Mesendoderm (in vitro differentiated cells): Measurements from ENCODE around the gene ENDOV.

Experiments
- DNase-seq: peaks from one replicate; pipeline ENCODE4 v3.0.0; 2013
- H2AK5ac ChIP-seq: 2 replicates; pipeline ENCODE4 v1.6.1; 2013; ENCODE audit warnings: low read length, inconsistent platforms
- H2BK120ac ChIP-seq: 2 replicates; pipeline ENCODE4 v1.6.1; 2013; ENCODE audit warnings: low read depth, mild to moderate bottlenecking, low read length, moderate library complexity, mixed read lengths
- H2BK15ac ChIP-seq: replicated peaks from 2 replicates; pipeline ENCODE4 v1.6.1; 2013; ENCODE audit warnings: low read depth, mild to moderate bottlenecking, moderate library complexity
- H2BK5ac ChIP-seq: 2 replicates; pipeline ENCODE4 v1.6.1; 2013; ENCODE audit warnings: low read length, inconsistent platforms
- H3K18ac ChIP-seq: 2 replicates; pipeline ENCODE4 v1.6.1; 2013; ENCODE audit warnings: mild to moderate bottlenecking, low read length, mixed read lengths
- H3K23ac ChIP-seq: one replicate; pipeline ENCODE4 v1.6.1; 2013; ENCODE audit warnings: low read length
- H3K27ac ChIP-seq: 2 replicates; pipeline ENCODE4 v1.5.1; 2013; ENCODE audit warnings: low read depth, mild to moderate bottlenecking, inconsistent platforms, low read length, moderate library complexity
- H3K27me3 ChIP-seq: 2 replicates; pipeline ENCODE4 v1.6.1; 2013; ENCODE audit warnings: low read length, control low read depth, mild to moderate bottlenecking, inconsistent platforms; ENCODE audit not compliant: insufficient read depth, poor library complexity
- H3K36me3 ChIP-seq: 2 replicates; pipeline ENCODE4 v1.6.1; 2013; ENCODE audit warnings: low read length, inconsistent platforms; ENCODE audit not compliant: control insufficient read depth, insufficient read depth
- H3K4ac ChIP-seq: one replicate; pipeline ENCODE4 v1.6.1; 2013; ENCODE audit warnings: low read depth, mild to moderate bottlenecking, low read length, moderate library complexity
- H3K4me1 ChIP-seq: 2 replicates; pipeline ENCODE4 v1.6.1; 2013; ENCODE audit warnings: low read depth, low read length, inconsistent platforms; ENCODE audit not compliant: control insufficient read depth
- H3K4me2 ChIP-seq: 2 replicates; pipeline ENCODE4 v1.6.1; 2013; ENCODE audit warnings: low read length
- H3K4me3 ChIP-seq: 2 replicates; pipeline ENCODE4 v1.5.1; 2013; ENCODE audit warnings: mild to moderate bottlenecking, low read length
- H3K56ac ChIP-seq: one replicate; pipeline ENCODE4 v1.6.1; 2013; ENCODE audit warnings: low read length
- H3K79me1 ChIP-seq: 2 replicates; pipeline ENCODE4 v1.6.1; 2013; ENCODE audit warnings: low read length, inconsistent platforms
- H3K79me2 ChIP-seq: 2 replicates; pipeline ENCODE4 v1.6.1; 2013; ENCODE audit warnings: mild to moderate bottlenecking, low read length; ENCODE audit not compliant: control insufficient read depth, insufficient read depth
- H3K9ac ChIP-seq: 2 replicates; pipeline ENCODE4 v1.6.1; 2013; ENCODE audit warnings: low read length, inconsistent platforms
- H4K5ac ChIP-seq: one replicate; pipeline ENCODE4 v1.6.1; 2013; ENCODE audit warnings: low read length
- H4K8ac ChIP-seq: one replicate; pipeline ENCODE4 v1.6.1; 2013; ENCODE audit warnings: low read depth, mild to moderate bottlenecking, control low read depth, low read length, moderate library complexity
- whole genome bisulfite sequencing: extraction: QIAGEN DNeasy Blood & Tissue Kit; methylation state at CpG from one replicate; pipeline ENCODE4 v1.1.7; 2013; ENCODE audit warnings: low lambda C conversion rate, missing lambda C conversion rate; ENCODE audit not compliant: insufficient coverage; ENCODE audit errors: extremely low coverage; 5-methylcytosine and 5-hydroxymethylcytosine counted together

The ENDOV gene

GRCh38 chr17:80460429-80460834 is 45.5 kb downstream of the ENDOV start:
- no peak overlapping the region for H3K4ac ChIP-seq
- no peak overlapping the region for H4K8ac ChIP-seq
- DNase-seq: no peak
- no peak overlapping the region for H3K18ac ChIP-seq
- H3K79me2 ChIP-seq: no peaks in the 10 kb centered on the region
- no peak overlapping the region for H3K27ac ChIP-seq
- H3K79me1 ChIP-seq: no peaks in the 10 kb centered on the region
- no peak overlapping the region for H2BK120ac ChIP-seq
- H2BK15ac ChIP-seq: no peak overlapping the region
- H3K4me3 ChIP-seq: no peak overlapping the region
- H3K4me2 ChIP-seq: no peak overlapping the region
- H3K4me1 ChIP-seq: no peaks in the 10 kb centered on the region
- no peak overlapping the region for H4K5ac ChIP-seq
- no peaks in the 10 kb centered on the region for H3K27me3 ChIP-seq
- no peak overlapping the region for H3K23ac ChIP-seq
- H2AK5ac ChIP-seq: no peak overlapping the region
- no CpG with 5 or more reads among the region's 8 CpGs for WGBS
- H3K36me3 ChIP-seq: no peaks in the 10 kb centered on the region
- H3K56ac ChIP-seq: no peak overlapping the region
- no peak overlapping the region for H3K9ac ChIP-seq
- no peak overlapping the region for H2BK5ac ChIP-seq

- Histone ChIP-seq H3K27ac (no peak overlapping the region), H2BK15ac (no peak overlapping the region), H3K27me3 (no peaks in the 10 kb centered on the region), H3K4me3 (no peak overlapping the region), H3K79me2 (no peaks in the 10 kb centered on the region), H3K36me3 (no peaks in the 10 kb centered on the region), H2AK5ac (no peak overlapping the region), H2BK120ac (no peak overlapping the region), H3K56ac (no peak overlapping the region), H3K79me1 (no peaks in the 10 kb centered on the region), H4K8ac (no peak overlapping the region), H2BK5ac (no peak overlapping the region), H3K4me2 (no peak overlapping the region), H4K5ac (no peak overlapping the region), H3K4me1 (no peaks in the 10 kb centered on the region), H3K9ac (no peak overlapping the region), H3K23ac (no peak overlapping the region), H3K4ac (no peak overlapping the region), H3K18ac (no peak overlapping the region)
- WGBS: no CpG with 5 or more reads among the region's 20 CpGs
- no peak for DNase-seq
These were observed 46.7 kb downstream of the ENDOV start for GRCh38 chr17:80461528-80462160.

GRCh38 chr17:80463784-80464400 is 48.9 kb downstream of the ENDOV start:
- Histone ChIP-seq H2BK5ac (no peak overlapping the region), H3K18ac (no peak overlapping the region), H3K23ac (no peak overlapping the region), H3K36me3 (no peaks in the 10 kb centered on the region), H2BK15ac (no peak overlapping the region), H3K79me2 (no peaks in the 10 kb centered on the region), H3K4me3 (no peak overlapping the region), H3K79me1 (no peaks in the 10 kb centered on the region), H3K9ac (no peak overlapping the region), H2AK5ac (no peak overlapping the region), H3K4me2 (no peak overlapping the region), H3K4me1 (no peaks in the 10 kb centered on the region), H4K8ac (no peak overlapping the region), H2BK120ac (no peak overlapping the region), H3K4ac (no peak overlapping the region), H4K5ac (no peak overlapping the region), H3K27ac (no peak overlapping the region), H3K56ac (no peak overlapping the region), H3K27me3 (no peaks in the 10 kb centered on the region)
- no CpG with 5 or more reads among the region's 13 CpGs for WGBS
- no peak for DNase-seq

GRCh38 chr17:80464486-80464885 is 49.5 kb downstream of the ENDOV start:
- no peak overlapping the region for H3K4me3 ChIP-seq
- H2BK120ac ChIP-seq: no peak overlapping the region
- no peaks in the 10 kb centered on the region for H3K4me1 ChIP-seq
- no peak overlapping the region for H3K4me2 ChIP-seq
- no peak for DNase-seq
- H3K79me1 ChIP-seq: no peaks in the 10 kb centered on the region
- H2BK15ac ChIP-seq: no peak overlapping the region
- no peak overlapping the region for H3K18ac ChIP-seq
- no peaks in the 10 kb centered on the region for H3K36me3 ChIP-seq
- no peak overlapping the region for H4K8ac ChIP-seq
- H2AK5ac ChIP-seq: no peak overlapping the region
- no CpG with 5 or more reads among the region's 8 CpGs for WGBS
- no peak overlapping the region for H3K56ac ChIP-seq
- H3K79me2 ChIP-seq: no peaks in the 10 kb centered on the region
- H3K9ac ChIP-seq: no peak overlapping the region
- H2BK5ac ChIP-seq: no peak overlapping the region
- H3K27me3 ChIP-seq: no peaks in the 10 kb centered on the region
- no peak overlapping the region for H4K5ac ChIP-seq
- no peak overlapping the region for H3K27ac ChIP-seq
- no peak overlapping the region for H3K4ac ChIP-seq
- no peak overlapping the region for H3K23ac ChIP-seq

GRCh38 chr17:80465327-80465974 is 50.5 kb downstream of the ENDOV start:
- Histone ChIP-seq H3K4me3 (no peak overlapping the region), H2AK5ac (no peak overlapping the region), H2BK120ac (no peak overlapping the region), H3K4ac (no peak overlapping the region), H3K4me2 (no peak overlapping the region), H2BK5ac (no peak overlapping the region), H3K23ac (no peak overlapping the region), H3K9ac (no peak overlapping the region), H3K79me2 (no peaks in the 10 kb centered on the region), H2BK15ac (no peak overlapping the region), H3K36me3 (no peaks in the 10 kb centered on the region), H4K5ac (no peak overlapping the region), H3K4me1 (no peaks in the 10 kb centered on the region), H4K8ac (no peak overlapping the region), H3K27me3 (no peaks in the 10 kb centered on the region), H3K79me1 (no peaks in the 10 kb centered on the region), H3K56ac (no peak overlapping the region), H3K18ac (no peak overlapping the region), H3K27ac (no peak overlapping the region)
- no peak for DNase-seq
- no CpG with 5 or more reads among the region's 20 CpGs for WGBS
